B cell (primary cell): ENCODE data around the gene RAD9A. TPM values are rescaled to one million over a fixed set of nuclear protein-coding genes. Genes with fewer than 3 reads are reported as not detected.

Experiments
- ATAC-seq: fragments of 200-7000 bp; cut with Tn5 transposase; one replicate; pipeline ENCODE4 v1.10.0; 2021; ENCODE audit warnings: low read depth, mild to moderate bottlenecking, moderate number of reproducible peaks, moderate library complexity
- CTCF ChIA-PET: fragments of 350-600 bp; sonication (Branson Sonifier 250); formaldehyde crosslinking; loops from one replicate; lab custom pipeline; 2021; ENCODE audit warnings: antibody characterized with exemption, inconsistent platforms; lab: Charles Lee
- POLR2A ChIA-PET: fragments of 350-600 bp; sonication (Branson Sonifier 250); formaldehyde crosslinking; loops from one replicate; lab custom pipeline; 2021; ENCODE audit warnings: antibody characterized with exemption; lab: Charles Lee
- DNase-seq: peaks from one replicate; pipeline ENCODE4 v3.0.0; 2013
- H2AFZ ChIP-seq: 2 replicates; pipeline ENCODE4 v1.6.1; 2012; ENCODE audit warnings: mild to moderate bottlenecking, low read depth, low read length; ENCODE audit not compliant: insufficient read depth, poor library complexity, severe bottlenecking
- H3K27ac ChIP-seq, 2 donors: 1 replicate in 1 of 2; 2 replicates in 1 of 2; pipeline ENCODE4 v1.5.1; 2012 to 2013; ENCODE audit warnings: low read length in 2 of 2, mild to moderate bottlenecking in 2 of 2, moderate library complexity in 1 of 2
- H3K27me3 ChIP-seq, 4 experiments: fragments of 200-600 bp in 1 of 4; sonication (generic) in 1 of 4; replicated peaks in 1 of 4; 1 replicate in 2 of 4; 2 replicates in 2 of 4; pipeline versions ENCODE4 v1.6.1 to v1.7.0; 2013 to 2016; ENCODE audit warnings: low read length in 3 of 4, mild to moderate bottlenecking in 2 of 4, mixed read lengths in 1 of 4, moderate library complexity in 1 of 4; ENCODE audit not compliant: insufficient read depth in 4 of 4, control insufficient read depth in 3 of 4; ENCODE audit errors: control extremely low read depth in 1 of 4
- H3K36me3 ChIP-seq, 2 experiments: replicated peaks in 1 of 2; 1 replicate in 1 of 2; 2 replicates in 1 of 2; pipeline versions ENCODE4 v1.6.1 to v1.7.1; 2013; ENCODE audit warnings: low read length in 1 of 2; ENCODE audit not compliant: insufficient read depth in 2 of 2, control insufficient read depth in 1 of 2; ENCODE audit errors: control extremely low read depth in 1 of 2, extremely low read depth in 1 of 2
- H3K4me1 ChIP-seq, 2 donors: fragments of 200-600 bp in 1 of 2; sonication (generic) in 1 of 2; 1 replicate in 1 of 2; 2 replicates in 1 of 2; pipeline versions ENCODE4 v1.5.1 to v1.6.1; 2013 to 2017; ENCODE audit warnings: low read length in 2 of 2; ENCODE audit not compliant: control insufficient read depth in 2 of 2, insufficient read depth in 2 of 2
- H3K4me2 ChIP-seq: replicated peaks from 2 replicates; pipeline ENCODE3; 2012; ENCODE audit warnings: mild to moderate bottlenecking, low read depth, low read length; ENCODE audit not compliant: poor library complexity, severe bottlenecking
- H3K4me3 ChIP-seq, 5 experiments: fragments of 200-600 bp in 1 of 5; sonication (generic) in 1 of 5; 1 replicate in 3 of 5; 2 replicates in 2 of 5; pipeline versions ENCODE4 v1.5.1 to v1.7.0; 2011 to 2016; ENCODE audit warnings: low read length in 4 of 5, mild to moderate bottlenecking in 4 of 5, low read depth in 2 of 5, control low read depth in 1 of 5, moderate library complexity in 1 of 5; ENCODE audit not compliant: insufficient read depth in 1 of 5; ENCODE audit errors: control extremely low read depth in 1 of 5, extremely low read depth in 1 of 5
- H3K79me2 ChIP-seq: fragments of 200-600 bp; sonication (generic); one replicate; pipeline ENCODE4 v1.6.0; 2016; ENCODE audit warnings: low read length; ENCODE audit not compliant: control insufficient read depth, insufficient read depth
- H3K9ac ChIP-seq: fragments of 200-600 bp; sonication (generic); 2 replicates; pipeline ENCODE4 v1.6.1; 2017; ENCODE audit warnings: mild to moderate bottlenecking, low read length, moderate library complexity
- H3K9me3 ChIP-seq, 3 donors: one replicate each; pipeline versions ENCODE4 v1.6.1 to v1.7.1; 2013; ENCODE audit warnings: low read length in 2 of 3; ENCODE audit not compliant: control insufficient read depth in 2 of 3, insufficient read depth in 1 of 3; ENCODE audit errors: control extremely low read depth in 1 of 3
- H4K20me1 ChIP-seq: 2 replicates; pipeline ENCODE4 v1.6.0; 2012; ENCODE audit warnings: mild to moderate bottlenecking, low read length; ENCODE audit not compliant: insufficient read depth, control insufficient read depth, poor library complexity, severe bottlenecking
- H3K27ac Mint-ChIP-seq: one replicate; pipeline ENCODE4 v1.8.0; 2021; ENCODE audit warnings: mixed read lengths
- H3K27me3 Mint-ChIP-seq: one replicate; pipeline ENCODE4 v1.8.0; 2021; ENCODE audit warnings: mixed read lengths
- H3K4me1 Mint-ChIP-seq: one replicate; pipeline ENCODE4 v1.8.0; 2021; ENCODE audit warnings: mixed read lengths
- H3K4me3 Mint-ChIP-seq: one replicate; pipeline ENCODE4 v1.8.0; 2021; ENCODE audit warnings: mixed read lengths
- H3K9me3 Mint-ChIP-seq: one replicate; pipeline ENCODE4 v1.8.0; 2022; ENCODE audit warnings: mixed read lengths; ENCODE audit not compliant: insufficient read depth
- EZH2 ChIP-seq: IDR thresholded peaks from 2 replicates; pipeline ENCODE4 v1.6.1; 2012; ENCODE audit warnings: borderline replicate concordance, low read depth, mild to moderate bottlenecking, moderate library complexity, low read length; ENCODE audit not compliant: insufficient read depth, poor library complexity, severe bottlenecking
- WGBS: methylation state at CpG from one replicate; pipeline ENCODE4 v1.1.5; 2013; ENCODE audit warnings: missing lambda C conversion rate; ENCODE audit not compliant: insufficient coverage; 5-methylcytosine and 5-hydroxymethylcytosine counted together
- intact Hi-C: fragments of 100-400 bp; cut with micrococcal nuclease; formaldehyde crosslinking; loops from one replicate; pipeline ENCODE4 v1.10.0; 2022
- polyA plus RNA-seq: library from polyadenylated mRNA; depleted of rRNA; stranded (reverse); fragments of >200 nt; gene quantifications from 2 replicates; pipeline ENCODE4 v1.2.3, GENCODE V29; 2012
- total RNA-seq, 2 donors: library from RNA; stranded (reverse); fragments of 120-200 nt in 1 of 2; gene quantifications; 1 replicate in 1 of 2; 2 replicates in 1 of 2; pipeline versions ENCODE4 v1.2.3 to v1.2.4, GENCODE V29; 2013 to 2022
- TF ChIP-seq, protein P1 (sequence below): fragments of 200-600 bp; IDR thresholded peaks from one replicate; pipeline ENCODE4 v1.8.0; 2022; ENCODE audit warnings: antibody characterized with exemption, mild to moderate bottlenecking

The RAD9A gene
- total and polyA plus RNA-seq, 2 donors (not counting 1 experiment from before 2014, with no cell fraction given): 50.6 to 76.8 TPM

DNA sequence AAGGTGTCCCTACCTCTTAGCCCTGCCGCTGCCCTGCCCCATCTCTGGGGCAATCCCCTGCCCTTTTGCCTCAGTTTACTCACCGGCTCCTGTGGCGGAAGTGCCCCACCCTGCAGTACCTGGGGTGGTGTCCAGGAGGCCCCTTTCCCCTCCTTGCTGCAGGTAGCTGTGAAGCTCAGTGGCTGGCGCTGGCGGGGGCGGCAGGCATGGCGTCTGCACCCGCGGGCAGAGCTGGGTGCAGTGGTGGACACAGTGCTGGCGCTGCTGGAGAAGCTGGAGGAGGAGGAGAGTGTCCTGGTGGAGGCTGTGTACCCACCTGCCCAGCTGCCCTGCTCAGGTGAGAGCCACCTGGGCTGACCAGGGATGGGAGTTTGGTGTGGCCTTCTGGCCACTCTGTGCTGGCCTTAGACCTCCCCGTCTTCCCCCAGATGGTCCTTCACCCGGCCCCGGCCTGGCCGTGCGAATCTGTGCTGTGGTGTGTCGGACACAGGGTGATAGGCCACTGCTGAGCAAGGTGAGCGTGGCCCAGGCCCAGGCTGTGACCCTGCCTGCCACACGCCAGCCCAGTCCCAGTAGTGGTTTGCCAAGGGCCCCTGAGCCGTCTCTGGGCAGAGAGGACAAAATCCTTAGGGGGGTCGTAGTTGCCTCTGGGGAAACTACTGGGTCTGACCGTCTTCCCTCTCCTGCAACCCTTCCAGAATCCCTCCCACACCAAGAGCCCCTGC lies 27.7 kb downstream of the RAD9A start:
- POLR2A ChIA-PET: interaction anchor here (0.5 to 10.7 kb wide), 20 partner anchors 8 to 1911 kb away, joined by 3 to 195 read pairs (median 10); partner anchors contain the start of genes POLD4, PPP1CA, PTPRCAP and RAD9A
- WGBS: 85% methylated on average over 18 of the region's 21 CpGs
- ATAC-seq: no peak
- Mint-ChIP-seq H3K27me3 (no peaks in the 10 kb centered on the region), H3K4me3 (peak overlapping the region; percentile 83), H3K4me1 (peaks cover 54% of the 10 kb centered on the region), H3K27ac (peak overlapping the region; percentile 91), H3K9me3 (no peaks in the 10 kb centered on the region)
- peaks cover 22% of the 10 kb centered on the region for H3K79me2 ChIP-seq
- no peak for DNase-seq
- H3K4me3 ChIP-seq: peak overlapping the region in 4 of 5 experiments; percentile 32 to 38 (median 36)
- H3K9me3 ChIP-seq: no peaks in the 10 kb centered on the region
- H3K27me3 ChIP-seq: no peaks in the 10 kb centered on the region
- no peaks in the 10 kb centered on the region for H3K36me3 ChIP-seq
- intact Hi-C loops: loop anchor here (1.0 to 2.0 kb wide), 3 partner anchors 9 to 17 kb away; partner anchors contain the start of genes PTPRCAP and RPS6KB2
- CTCF ChIA-PET: interaction anchor here (0.6 to 10.4 kb wide), 18 partner anchors 7 to 74 kb away, joined by 3 to 121 read pairs (median 4); partner anchors contain the start of genes AIP, PPP1CA, PTPRCAP and RAD9A
- TF ChIP-seq, protein P1, sequence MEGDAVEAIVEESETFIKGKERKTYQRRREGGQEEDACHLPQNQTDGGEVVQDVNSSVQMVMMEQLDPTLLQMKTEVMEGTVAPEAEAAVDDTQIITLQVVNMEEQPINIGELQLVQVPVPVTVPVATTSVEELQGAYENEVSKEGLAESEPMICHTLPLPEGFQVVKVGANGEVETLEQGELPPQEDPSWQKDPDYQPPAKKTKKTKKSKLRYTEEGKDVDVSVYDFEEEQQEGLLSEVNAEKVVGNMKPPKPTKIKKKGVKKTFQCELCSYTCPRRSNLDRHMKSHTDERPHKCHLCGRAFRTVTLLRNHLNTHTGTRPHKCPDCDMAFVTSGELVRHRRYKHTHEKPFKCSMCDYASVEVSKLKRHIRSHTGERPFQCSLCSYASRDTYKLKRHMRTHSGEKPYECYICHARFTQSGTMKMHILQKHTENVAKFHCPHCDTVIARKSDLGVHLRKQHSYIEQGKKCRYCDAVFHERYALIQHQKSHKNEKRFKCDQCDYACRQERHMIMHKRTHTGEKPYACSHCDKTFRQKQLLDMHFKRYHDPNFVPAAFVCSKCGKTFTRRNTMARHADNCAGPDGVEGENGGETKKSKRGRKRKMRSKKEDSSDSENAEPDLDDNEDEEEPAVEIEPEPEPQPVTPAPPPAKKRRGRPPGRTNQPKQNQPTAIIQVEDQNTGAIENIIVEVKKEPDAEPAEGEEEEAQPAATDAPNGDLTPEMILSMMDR: no peak
- no peak for TF ChIP-seq EZH2
- peaks cover 57 to 64% of the 10 kb centered on the region in 2 donors for H3K4me1 ChIP-seq
- H3K4me2 ChIP-seq: peak overlapping the region; percentile 95
- no peaks in the 10 kb centered on the region for H4K20me1 ChIP-seq
- peak overlapping the region; percentile 68 for H3K9ac ChIP-seq
- H3K27ac ChIP-seq: peak overlapping the region; percentile 43 to 71
- peak overlapping the region; percentile 53 for H2AFZ ChIP-seq
